Fibroblast of lung (primary cell): ENCODE data around the gene PDGFC. TPM values are rescaled to one million over a fixed set of nuclear protein-coding genes. Genes with fewer than 3 reads are reported as not detected.

ENCODE experiments used
- DNase-seq, 2 donors: peaks; one replicate each; pipeline versions ENCODE4 v3.0.0 to v3.0.0-alpha.2; 2010; ENCODE audit warnings: low read depth in 2 of 2
- H2AFZ ChIP-seq: 2 replicates; pipeline ENCODE4 v1.5.1; 2012; ENCODE audit warnings: low read length, control low read depth, inconsistent platforms
- H3K27ac ChIP-seq: 2 replicates; pipeline ENCODE4 v1.5.1; 2011; ENCODE audit warnings: low read length, control low read depth; ENCODE audit not compliant: insufficient read depth
- H3K27me3 ChIP-seq: 2 replicates; pipeline ENCODE4 v1.5.1; 2011; ENCODE audit warnings: mild to moderate bottlenecking, low read length; ENCODE audit not compliant: control insufficient read depth, insufficient read depth
- H3K36me3 ChIP-seq: 2 replicates; pipeline ENCODE4 v1.5.1; 2011; ENCODE audit warnings: low read length; ENCODE audit not compliant: control insufficient read depth, insufficient read depth
- H3K4me1 ChIP-seq: 2 replicates; pipeline ENCODE4 v1.5.1; 2011; ENCODE audit warnings: low read length; ENCODE audit not compliant: control insufficient read depth, insufficient read depth; ENCODE audit errors: extremely low read depth
- H3K4me2 ChIP-seq: 2 replicates; pipeline ENCODE4 v1.5.1; 2011; ENCODE audit warnings: low read length, control low read depth; ENCODE audit not compliant: insufficient read depth; ENCODE audit errors: extremely low read depth
- H3K4me3 ChIP-seq, 4 experiments: fragments of 200-600 bp in 1 of 4; sonication (generic) in 1 of 4; replicated peaks in 1 of 4; 2 replicates each; pipeline ENCODE4 v1.5.1; 2011 to 2016; ENCODE audit warnings: low read length in 4 of 4, low read depth in 3 of 4, mild to moderate bottlenecking in 3 of 4, control low read depth in 2 of 4, inconsistent platforms in 1 of 4, mixed read lengths in 1 of 4; ENCODE audit not compliant: insufficient read depth in 1 of 4; ENCODE audit errors: control extremely low read depth in 1 of 4
- H3K79me2 ChIP-seq: 2 replicates; pipeline ENCODE4 v1.5.1; 2012; ENCODE audit warnings: mild to moderate bottlenecking, low read length, inconsistent platforms; ENCODE audit not compliant: control insufficient read depth, insufficient read depth
- H3K9ac ChIP-seq: 2 replicates; pipeline ENCODE4 v1.5.1; 2011; ENCODE audit warnings: mild to moderate bottlenecking, low read length, control low read depth; ENCODE audit not compliant: insufficient read depth
- H3K9me3 ChIP-seq: 2 replicates; pipeline ENCODE4 v1.5.1; 2012; ENCODE audit warnings: low read depth, low read length; ENCODE audit not compliant: control insufficient read depth, insufficient read depth
- H4K20me1 ChIP-seq: 2 replicates; pipeline ENCODE4 v1.5.1; 2011; ENCODE audit warnings: low read length; ENCODE audit not compliant: control insufficient read depth, insufficient read depth; ENCODE audit errors: extremely low read depth
- CTCF ChIP-seq, 2 donors: IDR thresholded peaks in 1 of 2; conservative IDR thresholded peaks in 1 of 2; 1 replicate in 1 of 2; 2 replicates in 1 of 2; pipeline ENCODE4 v1.5.1; 2011 to 2012; ENCODE audit warnings: low read length in 2 of 2, control low read depth in 1 of 2, inconsistent platforms in 1 of 2, low read depth in 1 of 2, mild to moderate bottlenecking in 1 of 2
- EZH2 ChIP-seq: IDR thresholded peaks from 2 replicates; pipeline ENCODE4 v1.5.1; 2012; ENCODE audit warnings: low read length, control low read depth, mild to moderate bottlenecking; ENCODE audit errors: missing control alignments
- polyA plus RNA-seq, 2 donors: library from polyadenylated mRNA; depleted of rRNA in 1 of 2; stranded (reverse) in 1 of 2; unstranded in 1 of 2; fragments of >200 nt; gene quantifications; 2 replicates each; pipeline ENCODE4 v1.2.1, GENCODE V29; 2011 to 2012; ENCODE audit warnings: missing spikeins in 1 of 2
- total RNA-seq: library from RNA; depleted of rRNA; stranded (reverse); fragments of >200 nt; gene quantifications from 2 replicates; pipeline ENCODE4 v1.2.1, GENCODE V29; 2014

Gene PDGFC
- total and polyA plus RNA-seq, 2 donors (not counting 1 experiment from before 2014, with no cell fraction given): 43.4 to 103 TPM

- Histone ChIP-seq H4K20me1 (no peaks in the 10 kb centered on the region), H3K4me1 (no peaks in the 10 kb centered on the region), H3K79me2 (peaks cover 84% of the 10 kb centered on the region), H2AFZ (no peak overlapping the region), H3K4me3 (no peak overlapping the region), H3K27ac (no peak overlapping the region), H3K27me3 (no peaks in the 10 kb centered on the region), H3K36me3 (no peaks in the 10 kb centered on the region), H3K9me3 (no peaks in the 10 kb centered on the region), H3K4me2 (no peak overlapping the region), H3K9ac (no peak overlapping the region)
- DNase-seq: no peak
- no peak for TF ChIP-seq EZH2
- no peak for TF ChIP-seq CTCF (conservative IDR thresholded peaks at IDR 0.05 in 1 of 2, IDR thresholded peaks at IDR 0.05 in 1 of 2; ENCODE audit: low read depth in 1 of 2, low read length in 2 of 2)
Measured at GRCh38 chr4:156923525-156923924, 48.1 kb downstream of the PDGFC start.

- Histone ChIP-seq H3K36me3 (no peaks in the 10 kb centered on the region), H2AFZ (no peak overlapping the region), H3K27me3 (no peaks in the 10 kb centered on the region), H3K4me1 (no peaks in the 10 kb centered on the region), H3K4me3 (no peak overlapping the region), H3K27ac (no peak overlapping the region), H3K9ac (no peak overlapping the region), H3K9me3 (no peaks in the 10 kb centered on the region), H3K4me2 (no peak overlapping the region), H4K20me1 (no peaks in the 10 kb centered on the region), H3K79me2 (peaks cover 79% of the 10 kb centered on the region)
- DNase-seq: no peak
- TF ChIP-seq CTCF (conservative IDR thresholded peaks at IDR 0.05 in 1 of 2, IDR thresholded peaks at IDR 0.05 in 1 of 2; ENCODE audit: low read depth in 1 of 2, low read length in 2 of 2) (no peak), EZH2 (no peak)
Measured at GRCh38 chr4:156915221-156915620, 56.4 kb downstream of the PDGFC start.

- Histone ChIP-seq H4K20me1 (no peaks in the 10 kb centered on the region), H3K4me3 (no peak overlapping the region), H3K79me2 (peaks cover 73% of the 10 kb centered on the region), H3K9ac (no peak overlapping the region), H2AFZ (no peak overlapping the region), H3K36me3 (no peaks in the 10 kb centered on the region), H3K27me3 (no peaks in the 10 kb centered on the region), H3K4me2 (no peak overlapping the region), H3K4me1 (no peaks in the 10 kb centered on the region), H3K27ac (no peak overlapping the region), H3K9me3 (no peaks in the 10 kb centered on the region)
- DNase-seq: no peak
- no peak for TF ChIP-seq CTCF (conservative IDR thresholded peaks at IDR 0.05 in 1 of 2, IDR thresholded peaks at IDR 0.05 in 1 of 2; ENCODE audit: low read depth in 1 of 2, low read length in 2 of 2)
- TF ChIP-seq EZH2: no peak
Measured at GRCh38 chr4:156913234-156913633, 58.4 kb downstream of the PDGFC start.
